Dedifferentiated amniotic fluid mesenchymal stem cell (primary cell): Measurements from ENCODE around the gene MDP1.
A peak's percentile ranks its signal among the peaks of the same experiment; 100 is the strongest.

ENCODE experiments used
- DNase-seq: peaks from one replicate; pipeline ENCODE4 v3.0.0-alpha.2; 2016; ENCODE audit errors: extremely low spot score

The MDP1 gene

DNA sequence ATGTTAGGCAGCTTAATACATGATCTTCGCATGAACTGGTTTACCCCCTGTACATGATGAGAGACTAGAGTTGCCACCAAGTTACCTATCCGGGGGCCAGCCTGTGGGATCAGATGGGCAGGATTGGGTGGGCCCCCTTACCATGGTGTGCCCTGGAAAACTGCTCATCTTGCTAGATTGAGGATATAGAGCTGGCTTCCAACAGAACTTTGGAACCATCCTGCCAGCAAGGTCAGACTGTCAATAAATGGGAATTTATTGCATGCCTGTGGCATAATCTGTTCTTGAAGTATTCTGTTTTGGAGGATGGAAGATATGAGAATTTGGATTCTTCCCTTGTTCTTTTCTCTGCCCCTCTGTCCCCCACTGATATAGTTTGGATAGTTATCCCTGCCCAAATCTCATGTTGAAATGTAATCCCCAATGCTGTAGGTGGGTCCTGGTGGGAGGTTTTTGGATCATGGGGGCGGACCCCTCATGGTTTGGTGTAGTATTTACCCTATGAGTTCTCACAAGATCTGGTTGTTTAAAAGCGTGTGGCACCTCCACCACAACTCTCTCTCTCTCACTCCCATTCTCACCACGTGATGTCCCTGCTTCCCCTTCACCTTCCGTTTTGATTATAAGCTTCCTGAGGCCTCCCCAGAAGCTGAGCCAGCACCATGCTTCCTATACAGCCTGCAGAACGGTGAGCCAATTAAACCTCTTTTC is 16.9 kb downstream of the MDP1 start:
- DNase-seq: no peak

DNA sequence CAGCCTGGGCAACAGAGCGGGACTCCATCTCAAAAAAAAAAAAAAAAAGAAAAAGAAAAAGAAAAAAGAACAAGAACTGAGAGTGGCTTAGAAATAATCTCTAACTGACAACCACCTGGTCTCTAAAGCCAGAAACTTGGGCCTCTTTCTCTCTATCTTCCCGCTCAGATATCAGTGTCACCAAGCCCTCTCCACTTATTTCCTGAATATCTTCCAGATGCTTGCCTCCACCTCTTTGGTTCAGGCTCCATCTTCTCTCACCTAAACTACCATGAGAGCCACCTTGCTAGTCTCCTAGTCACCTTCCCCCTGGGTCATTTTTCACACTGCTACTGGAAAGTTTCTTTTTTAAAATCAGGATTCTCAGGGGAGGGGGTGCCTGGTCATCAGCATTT is 18.8 kb downstream of the MDP1 start:
- DNase-seq: no peak

- no peak for DNase-seq
Observed at GRCh38 chr14:24196071-24197055, 19.5 kb downstream of the MDP1 start.

GRCh38 chr14:24195186-24196070 is 20.4 kb downstream of the MDP1 start, which contains the start of gene TM9SF1:
Gene TM9SF1, minus strand, starts transcription at chr14:24195441. Its CDS starts 422 bp downstream, at chr14:24195019.
- peak; percentile 62 for DNase-seq

GRCh38 chr14:24194873-24195185 is 21.0 kb downstream of the MDP1 start:
- no peak for DNase-seq

DNA sequence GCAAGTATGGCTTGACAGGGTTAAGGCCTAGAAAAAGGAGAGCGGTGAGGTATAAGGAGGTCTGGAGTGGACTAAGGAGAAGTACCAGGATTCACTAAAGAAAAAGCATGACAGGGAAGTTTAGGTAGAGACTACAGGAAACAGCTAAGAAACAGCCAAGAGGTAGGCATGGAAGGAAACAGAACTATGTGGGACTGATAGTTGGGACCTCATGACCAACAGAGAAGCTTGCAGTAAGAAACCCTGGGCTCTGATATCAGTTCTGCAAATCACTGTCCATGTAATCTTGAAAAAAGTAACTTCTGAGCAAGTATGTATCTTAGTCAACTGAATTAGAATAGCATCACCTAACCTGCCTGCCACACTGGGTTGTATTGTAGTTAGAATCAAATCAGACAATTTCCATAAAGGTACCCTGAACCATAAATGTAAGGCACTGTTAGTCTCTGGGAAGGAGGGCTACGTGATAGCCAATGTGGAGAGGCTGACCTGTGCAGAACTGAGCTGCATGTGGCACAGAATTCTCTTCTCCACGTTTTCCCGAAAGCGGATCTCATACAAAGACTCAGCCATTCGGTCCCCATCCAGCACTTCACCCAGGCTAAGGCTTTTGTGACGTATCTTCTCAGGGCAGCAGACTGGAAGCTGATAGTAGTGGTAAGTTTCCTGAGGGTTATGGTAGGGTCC is 21.5 kb downstream of the MDP1 start:
- no peak for DNase-seq

GRCh38 chr14:24192933-24193332 is 22.9 kb downstream of the MDP1 start:
- DNase-seq: no peak

DNA sequence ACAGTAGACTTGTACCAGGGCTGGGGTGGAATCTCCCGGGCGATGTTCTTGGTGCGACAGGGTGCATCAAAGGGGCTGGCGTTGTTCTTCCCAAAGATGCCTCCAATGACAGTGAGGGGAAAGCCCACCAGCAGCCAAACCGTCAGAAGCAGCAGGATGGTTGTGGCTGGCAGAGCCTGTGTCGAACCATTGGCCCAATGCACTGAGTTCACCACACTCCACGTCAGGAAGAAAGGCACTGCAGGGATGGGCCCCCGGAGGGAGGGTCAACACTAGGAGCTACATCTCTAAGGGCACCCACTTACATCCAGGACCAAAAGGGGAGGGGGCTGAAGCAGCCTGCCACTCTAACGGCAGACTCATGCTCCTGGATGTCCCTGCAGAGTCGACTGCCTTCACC is 25.4 kb downstream of the MDP1 start:
- no peak for DNase-seq

GRCh38 chr14:24189460-24189859 is 26.4 kb downstream of the MDP1 start:
- no peak for DNase-seq

DNA sequence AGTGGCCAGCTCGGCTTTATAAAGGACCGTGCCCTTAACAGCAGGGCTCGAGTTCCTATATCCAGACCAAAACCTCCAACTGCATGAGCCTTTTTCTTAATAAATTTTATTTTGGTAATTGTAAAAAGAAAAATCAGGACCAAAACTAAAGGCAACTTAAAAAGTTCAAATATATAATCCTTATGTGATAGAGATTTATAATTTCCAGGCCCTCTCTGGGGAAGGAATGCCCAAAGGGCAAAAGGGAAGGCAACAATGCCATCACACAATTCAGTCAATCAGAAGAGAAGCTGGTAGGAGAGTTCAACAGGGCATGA is 26.8 kb downstream of the MDP1 start:
- DNase-seq: no peak

- DNase-seq: peak; percentile 99
Observed at GRCh38 chr14:24188251-24189058, 27.4 kb downstream of the MDP1 start, which contains the start of gene IPO4. Gene IPO4, minus strand, starts transcription at chr14:24188816. Its CDS starts 29 bp downstream, at chr14:24188787.

GRCh38 chr14:24187539-24187915 is 28.3 kb downstream of the MDP1 start:
- no peak for DNase-seq

DNA sequence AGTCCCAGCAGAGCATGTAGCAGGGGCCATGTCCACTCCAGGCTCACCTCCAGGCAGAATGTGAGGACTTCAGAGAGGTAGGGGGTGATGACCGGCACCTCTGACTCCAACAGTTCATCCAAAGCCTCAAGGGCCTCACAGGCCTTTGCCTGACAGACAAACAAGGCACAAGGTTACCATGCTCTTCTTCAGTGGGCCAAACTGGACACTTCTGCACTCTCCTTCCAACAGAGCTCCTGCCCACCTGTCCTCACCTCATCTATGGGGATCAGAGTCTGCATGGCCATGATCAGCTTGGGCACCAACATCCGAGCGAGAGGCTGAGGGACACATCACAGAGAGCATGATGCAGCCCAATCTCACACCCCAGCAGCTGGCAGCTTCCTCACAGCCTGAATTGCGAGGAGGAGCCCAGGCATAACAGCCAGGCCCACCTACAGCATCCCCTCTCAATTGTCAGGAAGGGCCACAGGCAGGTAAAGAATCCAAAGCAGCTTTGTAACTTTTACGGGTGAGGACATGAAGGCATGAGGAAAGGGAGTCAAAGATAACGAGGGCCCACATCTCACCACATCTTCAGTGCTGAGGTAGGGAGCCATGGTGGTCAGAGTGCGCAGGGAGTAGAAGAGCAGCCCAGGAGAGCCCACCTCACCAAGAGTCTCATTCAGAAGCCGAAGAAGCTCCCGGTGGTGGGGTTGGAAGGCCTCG is 28.9 kb downstream of the MDP1 start:
- no peak for DNase-seq

- DNase-seq: no peak
Observed at GRCh38 chr14:24185741-24186140, 30.1 kb downstream of the MDP1 start.

- DNase-seq: no peak
Observed at GRCh38 chr14:24185026-24185425, 30.8 kb downstream of the MDP1 start.

DNA sequence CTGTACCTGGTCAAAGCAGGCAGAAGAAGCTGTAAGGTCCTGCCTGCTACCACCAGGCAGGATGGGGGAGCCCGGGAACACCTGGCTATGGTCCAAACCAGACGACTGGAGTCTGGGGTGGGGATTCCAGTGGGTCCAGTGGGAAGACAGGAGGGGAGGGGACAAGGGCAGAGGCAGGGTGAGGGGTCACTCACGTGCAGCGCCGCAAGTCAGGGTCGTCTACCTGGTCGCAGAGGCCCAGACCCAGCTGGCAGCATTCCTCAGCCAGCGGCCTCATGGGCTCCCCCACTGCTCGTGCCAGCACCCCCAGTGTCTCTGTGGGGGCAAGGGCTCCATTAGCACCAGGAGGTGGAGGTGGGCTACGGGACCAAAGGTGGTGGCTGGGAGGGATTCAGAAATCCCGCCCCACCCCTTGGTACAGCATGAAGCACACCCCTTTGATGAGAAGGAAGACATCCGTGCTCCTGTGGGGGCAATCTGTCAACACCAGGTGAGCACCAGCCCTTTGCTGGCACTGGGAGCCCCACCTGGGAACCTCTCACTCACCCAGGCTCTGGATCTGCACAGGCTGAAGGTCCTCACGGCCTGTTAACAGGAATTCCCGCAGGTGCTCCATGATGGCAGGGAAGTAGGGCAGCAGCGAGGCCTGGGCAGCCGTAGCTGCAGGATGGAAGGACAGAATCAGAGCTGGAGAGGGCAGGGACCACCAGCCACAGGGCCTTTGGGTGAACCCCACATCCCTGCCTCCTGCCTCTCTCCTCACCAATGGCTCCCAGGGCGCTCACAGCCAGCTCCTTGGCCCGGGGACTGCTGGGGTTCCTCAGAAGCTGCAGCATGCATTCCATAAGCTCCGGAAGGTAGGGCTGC is 31.5 kb downstream of the MDP1 start:
- no peak for DNase-seq

- DNase-seq: no peak
Observed at GRCh38 chr14:24183014-24183481, 32.8 kb downstream of the MDP1 start.

GRCh38 chr14:24182110-24182882 is 33.6 kb downstream of the MDP1 start:
- no peak for DNase-seq
